ENCODE results near the gene OSGIN1.

Gene OSGIN1

DNA sequence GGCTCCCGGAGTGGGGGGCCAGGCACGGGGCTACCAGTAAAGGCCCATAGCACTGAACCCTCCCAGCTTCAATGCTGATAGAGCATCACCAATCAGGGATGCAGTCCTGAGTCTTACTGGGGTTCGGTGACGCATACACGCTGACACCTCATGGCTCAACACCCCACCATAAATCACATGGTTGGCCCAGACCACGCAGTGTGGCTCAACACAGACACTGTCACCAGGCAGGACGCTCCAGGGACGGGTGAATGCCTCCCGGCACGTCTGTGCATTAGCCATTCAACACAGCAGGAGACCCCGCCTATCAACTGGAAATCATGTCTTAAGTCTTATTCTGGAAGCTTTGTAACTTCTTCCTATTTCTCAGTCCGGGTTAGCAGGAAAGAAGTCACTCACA lies 50.0 kb downstream of the OSGIN1 start:
- ChIA-PET CTCF (no interaction called here), POLR2A (no interaction called here)
- no peak for DNase-seq (ENCODE audit: extremely low spot score)
- TF ChIP-seq, protein P1, sequence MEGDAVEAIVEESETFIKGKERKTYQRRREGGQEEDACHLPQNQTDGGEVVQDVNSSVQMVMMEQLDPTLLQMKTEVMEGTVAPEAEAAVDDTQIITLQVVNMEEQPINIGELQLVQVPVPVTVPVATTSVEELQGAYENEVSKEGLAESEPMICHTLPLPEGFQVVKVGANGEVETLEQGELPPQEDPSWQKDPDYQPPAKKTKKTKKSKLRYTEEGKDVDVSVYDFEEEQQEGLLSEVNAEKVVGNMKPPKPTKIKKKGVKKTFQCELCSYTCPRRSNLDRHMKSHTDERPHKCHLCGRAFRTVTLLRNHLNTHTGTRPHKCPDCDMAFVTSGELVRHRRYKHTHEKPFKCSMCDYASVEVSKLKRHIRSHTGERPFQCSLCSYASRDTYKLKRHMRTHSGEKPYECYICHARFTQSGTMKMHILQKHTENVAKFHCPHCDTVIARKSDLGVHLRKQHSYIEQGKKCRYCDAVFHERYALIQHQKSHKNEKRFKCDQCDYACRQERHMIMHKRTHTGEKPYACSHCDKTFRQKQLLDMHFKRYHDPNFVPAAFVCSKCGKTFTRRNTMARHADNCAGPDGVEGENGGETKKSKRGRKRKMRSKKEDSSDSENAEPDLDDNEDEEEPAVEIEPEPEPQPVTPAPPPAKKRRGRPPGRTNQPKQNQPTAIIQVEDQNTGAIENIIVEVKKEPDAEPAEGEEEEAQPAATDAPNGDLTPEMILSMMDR (IDR thresholded peaks at IDR 0.05; ENCODE audit: control extremely low read depth, extremely low read depth, low read depth, missing control alignments): no peak

DNA sequence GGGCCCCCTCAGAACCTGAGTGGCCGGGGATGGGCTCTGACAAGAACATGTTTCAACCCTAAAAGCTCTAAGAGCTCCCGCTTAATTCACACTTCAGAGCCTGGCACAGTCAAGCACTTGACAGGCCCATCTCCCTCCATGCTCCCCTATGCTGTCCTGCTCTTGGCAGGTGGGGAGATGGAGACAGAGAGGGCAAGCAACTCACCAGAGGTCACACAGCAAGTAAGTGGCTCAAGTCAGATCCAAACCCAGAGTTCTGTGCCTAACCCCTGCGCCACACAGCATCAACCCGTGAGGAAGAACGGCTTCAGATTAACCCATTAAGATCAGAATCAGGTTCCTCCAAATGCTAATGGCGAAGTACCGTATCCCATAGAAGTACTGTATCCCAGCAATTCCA lies 51.4 kb downstream of the OSGIN1 start:
- ChIA-PET CTCF (no interaction called here), POLR2A (no interaction called here)
- no peak for DNase-seq (ENCODE audit: extremely low spot score)
- TF ChIP-seq, protein P1 (IDR thresholded peaks at IDR 0.05; ENCODE audit: control extremely low read depth, extremely low read depth, low read depth, missing control alignments): no peak

DNA sequence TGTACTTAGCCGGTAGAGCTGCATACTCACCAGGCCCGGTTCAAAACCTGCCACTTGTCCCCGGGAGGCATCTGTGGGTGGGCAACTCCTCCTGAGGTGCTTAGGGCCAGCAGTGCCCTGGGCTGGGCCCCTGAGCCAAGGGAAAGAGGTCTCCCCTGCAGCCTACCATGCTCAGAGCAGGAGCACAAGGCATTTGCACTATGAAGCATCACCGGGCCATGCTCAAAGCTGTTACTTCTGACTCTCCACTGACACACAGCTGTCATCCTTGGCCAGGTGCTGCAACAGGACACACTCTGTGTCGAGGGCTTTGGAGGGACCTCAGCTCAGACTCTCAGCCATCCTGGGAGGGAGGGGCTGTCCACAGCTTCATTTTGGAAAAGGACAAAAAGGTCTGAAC lies 52.4 kb downstream of the OSGIN1 start:
- no peak for DNase-seq (ENCODE audit: extremely low spot score)
- TF ChIP-seq, protein P1 (IDR thresholded peaks at IDR 0.05; ENCODE audit: control extremely low read depth, extremely low read depth, low read depth, missing control alignments): no peak
- CTCF ChIA-PET: interaction anchor here (0.7 kb wide), 1 partner anchor 182 kb away, joined by 3 read pairs; the partner anchor contains the start of gene TAF1C
- POLR2A ChIA-PET: interaction anchor here (0.5 kb wide), 1 partner anchor 172 kb away, joined by 3 read pairs; no protein-coding TSS in a partner anchor

DNA sequence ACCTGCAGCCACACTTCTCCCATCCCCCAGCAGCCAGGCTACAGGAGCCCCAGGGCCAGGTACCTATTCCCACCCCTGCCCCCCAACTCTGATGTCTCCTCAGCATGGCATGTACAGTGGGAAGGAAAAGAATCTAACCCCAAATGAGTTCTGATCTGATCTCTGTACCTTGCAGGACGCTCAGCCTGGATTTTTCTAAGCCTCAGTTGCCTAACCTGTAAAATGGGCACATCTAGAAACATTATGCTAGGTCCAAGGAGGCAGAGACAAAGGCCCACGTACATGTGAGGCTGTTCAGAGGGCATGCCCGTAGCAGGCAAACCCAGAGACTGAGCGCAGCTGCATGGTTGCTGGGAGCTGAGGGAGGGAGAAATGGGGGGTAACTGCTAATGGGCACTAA lies 54.5 kb downstream of the OSGIN1 start:
- POLR2A ChIA-PET: no interaction called here
- TF ChIP-seq, protein P1 (IDR thresholded peaks at IDR 0.05; ENCODE audit: control extremely low read depth, extremely low read depth, low read depth, missing control alignments): no peak
- no peak for DNase-seq (ENCODE audit: extremely low spot score)
- CTCF ChIA-PET: no interaction called here

DNA sequence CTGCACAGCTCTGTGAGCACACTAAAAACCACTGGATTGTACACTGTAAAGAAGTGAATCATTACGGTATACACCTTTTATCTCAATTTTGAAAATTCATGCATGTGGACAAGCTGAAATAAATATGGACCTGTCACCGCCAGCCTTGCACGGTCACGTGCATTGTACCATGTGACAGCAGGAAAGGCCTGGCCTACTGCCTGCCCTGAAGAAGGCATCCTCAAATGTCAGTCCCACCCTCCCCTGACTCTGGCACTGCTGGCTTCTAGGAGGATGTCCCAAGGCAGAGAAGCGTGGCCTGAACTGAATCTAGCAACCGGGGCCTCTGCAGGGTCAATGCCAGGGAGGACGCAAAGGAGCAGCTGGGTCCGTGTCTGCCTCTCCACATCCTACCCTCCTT lies 54.9 kb downstream of the OSGIN1 start:
- DNase-seq (ENCODE audit: extremely low spot score): no peak
- POLR2A ChIA-PET: no interaction called here
- CTCF ChIA-PET: no interaction called here
- TF ChIP-seq, protein P1 (IDR thresholded peaks at IDR 0.05; ENCODE audit: control extremely low read depth, extremely low read depth, low read depth, missing control alignments): no peak

DNA sequence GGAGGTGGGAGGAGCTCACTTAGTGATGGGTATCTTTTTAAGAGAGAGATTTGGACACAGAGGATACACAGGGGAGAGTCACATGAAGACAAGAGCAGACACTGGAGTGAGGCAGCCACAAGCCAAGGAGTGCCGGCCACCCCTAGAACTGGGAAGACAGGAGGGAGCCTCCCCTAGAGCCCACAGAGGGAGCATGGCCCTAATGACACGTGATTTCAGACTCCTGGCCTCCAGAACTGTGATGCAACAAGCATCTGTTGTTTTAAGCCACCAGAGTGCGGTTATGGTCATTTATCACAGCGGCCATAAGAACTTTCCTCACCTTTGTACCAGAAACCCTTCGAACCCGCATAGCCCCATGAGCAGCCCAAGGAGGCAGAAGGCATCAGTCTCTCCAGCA lies 56.2 kb downstream of the OSGIN1 start:
- CTCF ChIA-PET: no interaction called here
- TF ChIP-seq, protein P1 (IDR thresholded peaks at IDR 0.05; ENCODE audit: control extremely low read depth, extremely low read depth, low read depth, missing control alignments): no peak
- POLR2A ChIA-PET: no interaction called here
- DNase-seq (ENCODE audit: extremely low spot score): no peak

Data from GM10248 (cell line).